Epidermal melanocyte (primary cell): ENCODE results near the gene UTF1.
A peak's percentile ranks its signal among the peaks of the same experiment; 100 is the strongest.
"Not testable (repeated sequence)": the region's sequence is repeated elsewhere in the genome, so short reads cannot be mapped to it uniquely, and the experiment has no call there.

Source experiments
- DNase-seq: peaks from one replicate; pipeline ENCODE4 v3.0.0; 2011; ENCODE audit warnings: low spot score; ENCODE audit not compliant: insufficient read length

Gene UTF1

DNA sequence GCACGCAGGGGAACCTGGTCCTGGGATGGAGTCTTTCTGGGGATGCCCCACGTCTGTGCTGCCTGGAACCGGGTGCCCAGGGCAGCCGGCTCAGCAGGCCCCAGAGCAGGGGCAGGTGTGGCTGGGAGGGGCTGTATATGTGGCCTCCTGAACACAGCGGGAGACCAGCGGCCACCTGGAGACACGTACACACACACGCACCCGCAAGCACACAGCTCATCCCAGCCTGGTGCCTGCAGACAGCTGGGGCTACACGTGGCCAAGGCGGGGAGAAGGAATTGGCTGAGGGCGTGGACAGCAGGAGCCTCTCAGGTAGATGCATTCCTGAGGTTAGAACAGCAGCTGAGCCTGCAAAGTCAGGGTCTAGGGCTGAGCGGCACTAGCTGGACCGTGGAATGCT is 32.7 kb downstream of the UTF1 start:
- DNase-seq, result no peak

DNA sequence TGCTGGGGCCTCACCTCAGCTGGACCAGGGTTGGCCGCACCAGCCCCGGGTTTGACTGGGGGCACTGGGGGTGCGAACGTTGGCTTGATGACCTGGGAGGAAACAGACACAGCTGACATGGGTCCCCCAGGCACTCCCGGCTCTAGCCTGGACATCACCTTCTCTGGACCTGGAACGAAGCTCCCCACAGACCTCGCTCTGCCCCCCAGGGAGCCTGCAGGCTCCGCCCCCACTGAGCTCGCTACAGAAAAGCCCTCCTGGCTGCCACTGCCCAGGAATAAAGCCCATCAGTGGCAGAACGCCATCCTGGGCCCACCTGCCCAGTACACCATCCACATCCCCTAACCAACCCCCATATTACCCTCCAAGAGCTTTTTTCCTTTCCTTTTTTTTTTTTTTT is 33.7 kb downstream of the UTF1 start:
- DNase-seq, result no peak

DNA sequence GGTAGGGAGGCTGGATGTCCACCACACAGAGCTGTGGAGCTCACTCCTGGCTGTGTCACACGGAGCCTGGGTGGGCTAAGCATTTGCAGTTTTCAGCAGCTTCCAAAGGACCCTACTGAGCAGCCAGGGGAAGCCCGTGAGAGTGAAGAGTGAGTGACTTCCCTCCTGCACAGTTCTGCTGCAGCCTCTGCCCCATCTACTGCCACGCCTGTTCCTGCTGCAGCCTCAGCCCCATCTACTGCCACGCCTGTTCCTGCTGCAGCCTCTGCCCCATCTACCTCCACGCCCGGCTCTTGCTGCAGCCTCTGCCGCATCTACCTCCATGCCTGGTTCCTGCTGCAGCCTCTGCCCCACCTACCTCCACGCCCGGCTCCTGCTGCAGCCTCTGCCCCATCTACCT is 34.4 kb downstream of the UTF1 start:
- no peak for DNase-seq

DNA sequence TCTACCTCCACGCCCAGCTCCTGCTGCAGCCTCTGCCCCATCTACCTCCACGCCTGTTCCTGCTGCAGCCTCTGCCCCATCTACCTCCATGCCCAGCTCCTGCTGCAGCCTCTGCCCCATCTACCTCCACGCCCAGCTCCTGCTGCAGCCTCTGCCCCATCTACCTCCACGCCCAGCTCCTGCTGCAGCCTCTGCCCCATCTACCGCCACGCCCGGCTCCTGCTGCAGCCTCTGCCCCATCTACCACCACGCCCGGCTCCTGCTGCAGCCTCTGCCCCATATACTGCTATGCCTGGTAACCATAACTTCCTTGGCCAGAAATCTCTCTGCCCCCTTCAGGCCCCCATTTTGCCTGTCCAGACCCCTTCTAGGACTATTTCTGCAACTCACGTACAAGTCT is 35.0 kb downstream of the UTF1 start:
- not testable (repeated sequence) for DNase-seq

DNA sequence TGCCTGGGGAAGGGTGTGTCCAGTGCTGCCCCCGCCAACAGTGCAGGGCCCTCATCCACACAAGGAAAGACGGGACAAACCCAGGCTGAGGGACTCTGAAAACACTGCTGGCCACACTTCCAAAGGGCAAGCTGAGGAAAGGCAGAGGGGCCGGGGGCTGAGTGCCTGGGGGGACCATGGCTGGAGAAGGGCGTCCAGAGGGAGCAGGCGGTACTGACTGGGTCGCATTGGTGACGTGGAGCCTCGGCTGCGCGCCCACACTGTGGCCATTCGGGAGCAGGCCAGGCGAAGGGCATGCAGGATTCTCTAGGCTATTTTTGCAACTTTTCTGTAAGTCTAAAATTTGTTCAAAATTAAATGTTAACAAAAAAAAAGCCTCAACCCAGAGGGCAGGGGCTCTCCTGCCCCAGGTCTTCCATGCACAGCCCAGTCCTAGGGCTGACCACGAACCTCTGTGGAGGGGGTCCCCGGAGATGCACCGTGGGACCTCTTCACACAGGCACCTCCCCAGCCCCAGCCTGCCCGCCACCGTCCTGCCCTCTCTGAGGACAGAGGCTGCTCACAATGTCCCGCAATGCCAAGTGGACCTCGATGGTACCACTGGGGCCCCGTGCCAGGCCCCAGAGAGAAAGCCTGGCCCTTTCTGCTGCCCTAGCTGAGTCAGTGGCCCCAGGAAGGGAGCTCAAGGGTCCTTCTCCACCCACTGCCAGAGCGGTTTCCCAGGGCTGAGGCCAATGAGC is 36.2 kb downstream of the UTF1 start:
- no peak for DNase-seq

DNA sequence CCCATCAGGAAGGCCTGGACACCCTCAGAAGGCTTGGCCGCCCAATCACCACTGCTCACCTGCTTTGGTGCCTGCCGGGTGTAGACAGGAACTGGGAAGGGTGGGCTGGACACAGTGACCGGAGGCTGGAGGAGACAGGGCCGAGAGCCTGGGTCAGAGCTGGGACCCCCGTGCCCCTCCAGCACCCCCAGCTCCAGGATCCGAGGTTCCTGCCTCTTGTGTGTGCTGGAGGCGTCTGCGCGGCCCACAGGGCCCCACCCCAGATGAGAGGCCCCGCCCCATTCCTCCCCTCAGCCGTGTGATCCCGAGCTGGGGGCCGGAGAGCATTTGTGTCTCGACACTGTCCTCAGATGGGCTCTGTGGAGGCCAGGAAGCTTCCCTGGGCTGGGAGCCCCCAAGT is 37.3 kb downstream of the UTF1 start:
- DNase-seq, result no peak

DNA sequence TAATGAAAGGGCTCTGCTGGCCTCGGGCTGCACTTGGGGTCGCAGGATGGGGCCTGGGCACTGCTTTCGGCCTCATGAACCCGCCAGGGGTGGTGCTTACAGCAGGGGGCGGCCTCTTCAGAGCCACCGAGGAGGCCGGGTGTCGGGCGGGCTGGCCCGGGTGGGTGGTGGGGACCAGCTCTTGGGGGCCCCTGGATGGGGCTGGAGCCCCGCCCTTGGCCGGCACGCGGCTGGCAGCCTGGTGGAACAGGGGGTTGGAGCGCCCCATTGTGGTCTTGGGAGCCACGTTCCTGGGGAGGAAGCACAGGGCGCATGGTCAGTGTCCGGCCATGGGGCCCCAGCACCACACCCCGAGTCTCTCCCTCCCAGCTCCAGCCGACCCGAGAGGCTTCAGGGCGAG is 37.8 kb downstream of the UTF1 start:
- DNase-seq, result no peak

DNA sequence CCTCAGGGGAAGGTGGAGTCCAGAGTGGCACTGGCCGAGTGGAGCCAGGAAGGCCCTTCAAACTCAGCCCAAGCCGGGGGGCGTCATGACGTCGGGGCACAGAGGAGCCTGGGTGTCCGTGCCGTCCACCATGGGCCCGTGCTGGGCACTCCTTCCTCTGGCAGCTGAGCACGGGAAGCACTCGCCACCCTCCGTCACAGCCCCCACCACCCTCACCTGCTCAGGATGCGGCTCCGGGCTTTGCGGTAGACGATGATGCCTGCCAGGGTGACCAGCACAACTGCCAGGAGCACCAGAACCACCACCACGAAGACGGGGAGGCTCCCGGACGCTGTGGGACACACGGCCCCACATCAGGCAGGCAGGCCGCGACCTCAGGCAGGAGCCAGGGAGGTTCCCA is 38.5 kb downstream of the UTF1 start:
- no peak for DNase-seq

DNA sequence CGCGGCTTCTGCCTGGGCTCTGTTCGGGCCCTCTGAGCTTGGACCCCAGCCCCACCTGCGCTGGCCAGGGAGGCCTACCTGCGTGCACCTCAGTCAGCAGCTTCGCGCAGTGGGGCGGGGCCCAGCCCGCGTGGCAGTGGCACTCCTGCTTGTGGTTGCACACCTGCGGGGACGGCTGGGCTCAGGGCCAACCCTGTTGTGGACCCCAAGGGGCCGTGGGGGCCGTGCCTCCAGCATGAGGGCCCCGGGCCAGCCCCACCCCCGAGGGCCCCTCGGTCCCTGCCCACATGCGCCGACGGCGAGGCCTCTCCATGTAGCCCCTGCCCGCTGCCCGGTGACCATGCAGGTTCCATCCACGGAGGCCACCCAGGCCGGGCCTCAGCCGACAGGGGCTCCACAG is 39.4 kb downstream of the UTF1 start:
- no peak for DNase-seq

DNA sequence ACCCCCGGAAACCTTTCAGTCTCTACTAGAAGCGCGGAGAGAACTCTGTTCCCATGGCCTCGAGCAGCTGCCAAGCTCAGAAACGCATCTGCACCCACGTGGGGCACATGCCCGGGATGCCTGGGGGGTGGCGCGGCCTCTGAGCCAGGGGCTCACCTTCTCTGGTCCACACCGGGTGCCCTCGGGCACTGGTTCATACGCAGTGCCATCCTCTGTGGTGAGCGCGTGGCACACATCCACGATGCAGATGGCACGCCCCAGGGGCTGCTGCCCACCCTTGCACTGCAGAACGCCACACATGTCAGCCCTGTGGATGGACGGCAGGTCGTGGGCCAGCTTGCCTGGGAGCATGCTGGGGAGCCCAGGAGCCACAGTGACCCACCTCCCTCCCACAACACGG is 40.2 kb downstream of the UTF1 start:
- no peak for DNase-seq

DNA sequence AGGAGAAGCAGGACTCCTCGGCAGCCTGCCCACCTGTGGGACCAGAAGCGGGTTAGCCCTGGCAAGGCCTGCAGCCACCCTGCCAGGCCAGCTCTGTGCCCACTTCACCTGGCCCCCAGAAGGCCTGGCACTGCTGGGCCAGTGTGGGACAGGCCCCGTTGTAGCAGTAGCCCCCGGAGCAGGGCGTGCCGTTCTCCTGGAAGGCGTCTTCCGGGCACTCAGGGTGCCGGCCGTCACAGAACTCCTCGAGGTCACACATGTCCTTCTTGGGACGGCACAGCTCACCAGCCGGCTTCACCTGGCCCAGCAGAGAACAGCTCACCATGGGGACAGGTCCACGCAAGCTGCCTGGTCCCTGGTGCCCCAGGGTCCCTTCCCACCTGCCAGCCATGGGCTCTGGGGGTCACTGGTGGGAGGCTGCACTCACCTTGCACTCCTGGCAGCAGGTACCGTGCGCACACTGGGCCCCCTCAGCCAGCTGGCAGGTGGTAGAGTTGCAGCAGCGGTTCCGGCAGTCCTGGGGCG is 40.8 kb downstream of the UTF1 start:
- no peak for DNase-seq

DNA sequence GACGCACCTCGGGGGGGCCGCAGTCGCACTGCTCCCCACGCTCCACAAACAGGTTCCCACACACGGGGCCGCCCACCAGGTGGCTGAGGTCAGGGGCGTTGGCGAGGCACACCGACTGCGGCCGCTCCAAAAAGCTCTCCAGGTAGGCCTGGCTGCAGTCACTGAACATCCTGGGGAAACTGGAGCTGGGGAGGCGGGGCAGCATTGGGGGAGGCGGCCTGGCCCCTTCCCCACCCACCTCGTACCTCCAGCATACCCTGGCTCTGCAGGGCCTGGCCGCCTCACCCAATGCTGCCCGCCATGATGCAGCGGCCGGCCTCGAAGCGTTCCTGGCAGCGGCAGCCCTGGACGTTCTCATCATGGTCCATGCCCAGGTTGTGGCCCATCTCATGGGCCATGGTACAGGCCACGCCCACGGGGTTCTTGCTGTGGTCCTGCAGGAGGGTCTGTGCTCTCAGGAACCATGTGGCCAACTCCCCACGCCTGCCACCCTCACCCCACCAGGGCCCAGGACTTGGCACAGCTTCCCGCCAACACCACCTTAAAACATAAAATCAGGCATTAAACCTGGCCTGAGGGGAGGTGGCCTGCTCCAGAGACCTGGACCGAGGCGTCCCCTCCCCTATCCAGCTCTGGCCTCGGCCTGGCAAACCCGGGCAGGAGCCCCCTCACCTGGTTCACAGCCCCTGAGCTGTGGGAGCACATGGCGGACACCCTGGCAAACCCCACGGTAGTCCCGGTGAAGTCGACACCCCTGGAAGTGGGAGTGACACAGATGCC is 41.7 kb downstream of the UTF1 start:
- no peak for DNase-seq

DNA sequence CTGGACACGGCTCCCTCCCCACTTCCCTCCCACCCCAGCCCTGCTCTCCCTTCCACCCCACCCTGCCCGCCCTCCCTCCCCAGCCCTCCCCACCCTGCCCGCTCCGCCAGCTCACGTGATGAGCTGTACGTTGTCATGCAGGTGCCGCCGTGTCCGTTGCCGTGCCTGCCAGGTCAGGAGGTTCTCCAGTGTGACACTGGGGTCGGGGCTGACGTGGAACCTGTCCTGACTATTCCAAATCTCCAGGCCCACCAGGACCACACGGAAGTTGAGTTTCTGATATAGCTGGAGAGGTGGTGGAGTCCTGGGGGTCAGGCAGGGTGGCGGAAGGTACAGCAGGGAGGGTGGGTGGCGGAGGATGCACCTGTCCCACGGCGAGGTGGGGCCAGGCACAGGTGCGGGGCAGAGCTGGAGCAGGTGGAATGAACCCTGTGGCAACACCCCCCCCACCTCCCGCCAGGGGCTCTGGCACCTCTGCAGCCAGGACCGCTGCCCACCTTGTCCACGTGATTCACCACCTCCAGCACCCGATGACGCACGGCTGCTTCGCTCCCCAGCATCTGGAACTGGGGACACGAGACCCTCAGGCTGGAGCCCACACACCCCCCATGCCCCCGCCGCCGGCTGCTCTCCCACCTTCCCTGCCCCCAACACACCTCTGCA is 42.4 kb downstream of the UTF1 start:
- DNase-seq, result no peak

DNA sequence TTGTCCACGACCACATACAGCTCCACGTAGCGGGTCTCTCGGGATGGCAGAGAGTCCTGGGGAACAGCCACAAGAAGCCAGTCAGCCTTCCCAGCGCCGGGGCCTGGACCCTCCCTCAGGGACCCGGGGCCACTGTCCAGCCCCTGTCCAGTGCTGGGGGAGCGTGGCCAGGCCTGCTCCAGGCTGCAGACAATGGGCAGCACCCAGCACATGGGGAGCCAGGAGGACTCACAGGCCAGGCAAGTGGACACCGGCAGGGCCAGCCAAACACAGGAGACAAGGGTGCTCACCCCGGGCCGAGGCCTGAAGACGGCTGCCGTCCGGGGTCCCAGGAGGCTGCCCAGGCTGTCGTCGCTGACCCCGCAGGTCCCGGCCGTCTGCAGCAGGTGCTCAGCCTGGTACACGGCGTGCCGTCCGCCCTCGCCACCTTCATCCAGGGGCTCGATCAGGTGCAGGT is 43.0 kb downstream of the UTF1 start:
- no peak for DNase-seq

DNA sequence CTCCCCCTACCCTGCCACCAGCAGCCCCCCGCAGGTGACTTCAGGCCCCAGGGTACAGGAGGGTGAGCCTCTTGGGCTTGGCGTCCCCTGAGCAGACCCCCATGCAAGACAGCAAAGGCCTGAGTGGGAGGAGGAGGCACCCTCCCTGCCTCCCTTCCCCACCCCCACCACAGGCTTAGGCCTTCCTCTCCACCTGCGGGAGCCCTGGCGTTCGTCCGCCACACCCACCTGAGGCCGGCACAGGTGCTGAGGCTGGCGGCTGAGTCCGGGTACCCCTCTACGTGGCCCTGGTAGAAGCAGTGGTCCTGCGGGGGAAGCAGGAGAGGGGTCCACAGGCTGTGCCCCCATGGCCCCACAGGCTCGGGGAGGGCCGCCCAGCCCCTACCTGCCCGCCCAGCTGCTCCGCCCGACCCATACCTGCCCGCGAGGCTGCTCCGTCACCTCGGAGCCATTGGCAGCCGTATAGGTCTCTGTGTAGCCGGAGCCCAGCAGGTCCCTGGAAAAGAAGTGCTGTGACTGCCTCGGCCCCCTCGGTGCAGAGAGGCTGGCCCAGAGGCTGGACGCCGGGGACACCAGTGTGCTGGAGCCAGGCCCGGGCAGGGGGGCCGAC is 43.6 kb downstream of the UTF1 start:
- no peak for DNase-seq

DNA sequence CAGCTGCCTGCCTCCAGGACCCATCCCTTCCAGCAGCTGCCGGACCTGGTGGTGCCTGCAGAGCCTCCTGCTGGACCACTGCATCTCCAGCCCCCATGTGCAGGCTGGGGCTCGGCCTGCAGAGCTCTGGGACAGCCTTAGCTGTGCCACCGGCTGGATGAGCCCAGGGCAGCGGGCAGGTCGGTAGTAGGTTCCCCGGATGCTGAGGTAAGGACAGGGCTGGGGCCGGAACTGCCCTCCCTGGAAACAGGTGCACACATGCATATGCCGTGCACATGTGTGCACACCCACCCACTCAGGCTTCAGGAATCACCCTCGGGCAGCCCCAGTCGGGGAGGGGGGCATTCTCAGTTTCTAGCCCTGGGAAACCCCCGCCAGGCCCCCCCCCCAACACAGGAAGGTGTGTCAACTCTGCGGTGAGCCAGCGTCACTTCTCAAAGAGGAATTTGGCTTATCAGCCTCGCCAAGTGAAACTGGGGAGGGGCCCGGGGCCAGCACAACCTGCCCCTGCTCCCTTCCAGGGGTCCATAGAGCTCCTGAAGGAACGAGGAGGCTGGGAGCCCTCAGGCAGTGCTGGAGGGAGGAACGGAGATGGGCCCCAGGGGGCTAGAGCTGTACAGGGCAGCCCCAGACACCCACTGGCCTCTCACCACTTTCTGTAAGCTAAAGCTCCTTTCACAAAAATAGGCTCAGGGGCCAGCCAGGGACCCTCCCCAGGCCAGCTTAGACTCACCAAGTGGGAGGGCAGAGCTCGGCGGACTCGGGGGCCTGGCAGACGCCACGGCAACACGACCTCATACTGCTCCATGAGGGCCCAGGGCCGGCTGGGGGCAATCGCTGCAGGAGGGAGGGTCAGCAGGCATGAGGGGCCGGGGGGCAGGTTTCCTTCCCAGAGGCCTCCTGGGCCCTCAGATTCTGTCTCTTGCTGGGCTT is 45.0 kb downstream of the UTF1 start:
- DNase-seq, result no peak

DNA sequence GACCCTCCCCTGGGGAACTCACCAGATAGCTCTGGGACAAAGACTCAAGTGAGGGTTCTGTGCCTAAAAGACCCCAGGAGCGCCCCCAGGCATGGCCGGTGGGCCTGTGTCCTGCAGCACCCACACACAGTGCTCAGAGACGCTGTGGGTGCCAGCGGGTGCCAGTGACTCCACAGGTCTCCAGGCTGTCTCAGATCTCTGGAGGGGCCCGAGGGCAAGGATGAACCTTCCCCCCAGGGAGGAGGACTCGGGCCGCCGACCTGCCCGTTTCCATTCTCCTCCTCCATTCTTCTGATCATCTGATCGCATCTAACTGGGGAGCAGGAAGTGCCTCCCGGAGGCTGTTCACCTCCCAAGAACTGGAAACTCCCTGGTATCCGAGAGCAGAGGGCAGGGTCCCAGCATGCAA is 45.7 kb downstream of the UTF1 start:
- no peak for DNase-seq

DNA sequence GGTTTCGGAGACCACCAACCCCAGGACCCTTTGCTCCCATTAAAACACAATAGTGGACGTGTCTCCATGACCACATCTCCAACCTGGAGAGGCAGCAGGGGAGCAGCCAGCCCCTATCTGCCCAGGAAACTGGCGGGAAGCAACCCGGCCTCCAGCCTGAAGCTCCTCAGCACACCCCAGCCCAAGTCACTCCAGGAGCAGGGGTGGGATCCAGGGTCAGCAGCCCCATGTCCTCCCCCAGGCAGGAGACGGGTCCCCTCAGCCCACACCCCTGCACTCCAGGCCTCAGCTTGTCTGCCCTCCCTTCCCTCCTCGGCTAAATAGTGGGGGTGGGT is 46.0 kb downstream of the UTF1 start:
- no peak for DNase-seq

DNA sequence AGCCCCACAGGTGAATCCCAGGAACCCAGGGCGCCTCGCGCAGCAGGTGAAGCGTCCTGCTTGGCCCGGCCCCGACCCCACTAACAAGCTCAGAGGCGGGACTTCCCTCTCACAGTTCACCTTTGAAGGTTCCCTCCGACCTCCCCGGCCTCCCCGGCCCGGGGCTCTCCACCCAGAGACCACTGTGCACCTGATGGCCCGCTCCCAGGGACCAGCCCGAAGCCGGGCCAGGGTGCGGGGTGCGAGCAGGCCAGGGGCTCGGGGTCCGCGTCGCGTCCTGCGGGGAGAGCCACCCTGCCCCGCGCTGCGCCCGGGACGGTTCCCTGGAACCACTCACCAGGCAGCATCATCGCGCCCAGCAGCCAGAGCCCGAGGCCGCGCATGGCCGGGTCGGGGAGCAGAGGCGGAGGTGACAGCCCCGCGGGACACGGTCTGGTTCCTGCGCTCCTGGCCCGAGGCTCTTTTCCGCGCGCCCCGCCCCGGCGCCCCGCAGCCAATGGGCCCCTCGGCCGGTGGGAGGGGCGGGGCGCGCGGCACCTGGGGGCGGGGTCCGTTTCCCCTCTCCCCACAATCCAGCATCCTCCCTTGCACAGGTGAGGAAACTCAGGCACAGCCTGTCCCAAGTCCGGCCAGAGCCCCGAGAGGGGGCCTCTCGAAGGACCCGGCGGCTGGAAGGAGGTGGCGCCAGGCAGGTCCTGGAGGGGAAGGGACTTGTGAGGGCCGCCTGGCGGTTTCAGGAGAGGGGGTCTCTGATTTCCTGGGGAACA is 46.6 kb downstream of the UTF1 start, which contains the start of gene ADAM8:
TSS of gene ADAM8 (minus strand) at position 434 of the 767 bp plus-strand sequence. CDS start at position 383, 51 bp downstream.
- peak; percentile 62 for DNase-seq
